Mesothelial cell of epicardium (in vitro differentiated cells): Measurements from ENCODE around the gene ZFP91. TPM values are rescaled to one million over a fixed set of nuclear protein-coding genes. Genes with fewer than 3 reads are reported as not detected.

Source experiments
- DNase-seq, 2 experiments: peaks; one replicate each; pipeline ENCODE4 v3.0.0; 2021; ENCODE audit warnings: low spot score in 2 of 2; ENCODE audit not compliant: unreplicated experiment in 2 of 2
- H3K27ac Mint-ChIP-seq: 2 replicates; pipeline ENCODE4 v1.8.0; 2021; ENCODE audit warnings: mixed read lengths
- H3K27me3 Mint-ChIP-seq: 2 replicates; pipeline ENCODE4 v1.8.0; 2021; ENCODE audit warnings: low read depth, mixed read lengths
- H3K36me3 Mint-ChIP-seq: 2 replicates; pipeline ENCODE4 v1.8.0; 2021; ENCODE audit warnings: mixed read lengths
- H3K4me1 Mint-ChIP-seq: 2 replicates; pipeline ENCODE4 v1.8.0; 2021; ENCODE audit warnings: mixed read lengths
- H3K4me3 Mint-ChIP-seq: 2 replicates; pipeline ENCODE4 v1.8.0; 2021; ENCODE audit warnings: mild to moderate bottlenecking, moderate library complexity, mixed read lengths
- H3K9me3 Mint-ChIP-seq: 2 replicates; pipeline ENCODE4 v1.8.0; 2021; ENCODE audit warnings: mixed read lengths
- CTCF ChIP-seq: fragments of 200-600 bp; sonication (generic); IDR thresholded peaks from one replicate; pipeline ENCODE4 v1.5.0; 2021; ENCODE audit warnings: antibody characterized with exemption; ENCODE audit not compliant: unreplicated experiment
- total RNA-seq: library from RNA; stranded (reverse); gene quantifications from 3 replicates; pipeline ENCODE4 v1.2.1, GENCODE V29; 2021

The ZFP91 gene
- total RNA-seq, 1 donor from 2014 or later = 39.7 TPM

- Mint-ChIP-seq H3K4me1 (no peaks in the 10 kb centered on the region), H3K27ac (no peak overlapping the region), H3K4me3 (no peak overlapping the region), H3K36me3 (no peaks in the 10 kb centered on the region), H3K9me3 (no peaks in the 10 kb centered on the region), H3K27me3 (peaks cover 15% of the 10 kb centered on the region)
- TF ChIP-seq CTCF = no peak
- no peak for DNase-seq
Observed at GRCh38 chr11:58654908-58655296, 76.0 kb downstream of the ZFP91 start.

- no peak for TF ChIP-seq CTCF
- no peaks in the 10 kb centered on the region for H3K36me3 Mint-ChIP-seq
- peaks cover 11% of the 10 kb centered on the region for H3K27me3 Mint-ChIP-seq
- H3K4me3 Mint-ChIP-seq = no peak overlapping the region
- no peak for DNase-seq
- no peak overlapping the region for H3K27ac Mint-ChIP-seq
- no peaks in the 10 kb centered on the region for H3K4me1 Mint-ChIP-seq
- peaks cover 4% of the 10 kb centered on the region for H3K9me3 Mint-ChIP-seq
Observed at GRCh38 chr11:58656348-58656747, 77.5 kb downstream of the ZFP91 start.

GRCh38 chr11:58658623-58659022 lies 79.8 kb downstream of the ZFP91 start:
- TF ChIP-seq CTCF = no peak
- Mint-ChIP-seq H3K27me3 (peaks cover 6% of the 10 kb centered on the region), H3K27ac (no peak overlapping the region), H3K9me3 (peaks cover 8% of the 10 kb centered on the region), H3K36me3 (no peaks in the 10 kb centered on the region), H3K4me1 (no peaks in the 10 kb centered on the region), H3K4me3 (no peak overlapping the region)
- no peak for DNase-seq

- Mint-ChIP-seq H3K4me1 (no peaks in the 10 kb centered on the region), H3K27me3 (peaks cover 6% of the 10 kb centered on the region), H3K27ac (no peak overlapping the region)
Observed at GRCh38 chr11:58659404-58659803, 80.5 kb downstream of the ZFP91 start.

GRCh38 chr11:58659910-58660570 lies 81.2 kb downstream of the ZFP91 start:
- peaks cover 6% of the 10 kb centered on the region for H3K27me3 Mint-ChIP-seq
- no peak overlapping the region for H3K4me3 Mint-ChIP-seq
- H3K9me3 Mint-ChIP-seq = peaks cover 8% of the 10 kb centered on the region
- no peak overlapping the region for H3K27ac Mint-ChIP-seq
- no peaks in the 10 kb centered on the region for H3K36me3 Mint-ChIP-seq
- H3K4me1 Mint-ChIP-seq = no peaks in the 10 kb centered on the region
- no peak for DNase-seq
- no peak for TF ChIP-seq CTCF

More at GRCh38 chr11:58659404-58659803, 80.5 kb downstream of the ZFP91 start:
- no peaks in the 10 kb centered on the region for H3K36me3 Mint-ChIP-seq
- no peak overlapping the region for H3K4me3 Mint-ChIP-seq
- no peak for TF ChIP-seq CTCF
- no peak for DNase-seq
- H3K9me3 Mint-ChIP-seq = peaks cover 8% of the 10 kb centered on the region

Other genes with a start within 250 kb of the ZFP91 start
- gene OR5B17, start 220.0 kb upstream of the ZFP91 start, total RNA-seq = not detected in 3 replicates
- not detected in 3 replicates for gene OR5B3, start 172.2 kb upstream of the ZFP91 start, total RNA-seq
- gene OR5B2, start 150.9 kb upstream of the ZFP91 start, total RNA-seq = not detected in 3 replicates
- gene OR5B12, start 136.8 kb upstream of the ZFP91 start, total RNA-seq = not detected in 3 replicates
- not detected in 3 replicates for gene OR5B21, start 71.0 kb upstream of the ZFP91 start, total RNA-seq
- gene LPXN, start 3.2 kb upstream of the ZFP91 start, total RNA-seq = 5.1 to 6.2 TPM (median 5.8 TPM) in 3 replicates
- 2.5 to 2.7 TPM (median 2.7 TPM) in 3 replicates for gene CNTF, start 43.6 kb downstream of the ZFP91 start, total RNA-seq
- not detected in 3 replicates for gene GLYAT, start 152.9 kb downstream of the ZFP91 start, total RNA-seq